H1 (cell line): Measurements from ENCODE around the gene ISCA2.

ENCODE experiments used
- CHD2 ChIP-seq: IDR thresholded peaks from 2 replicates; pipeline ENCODE4 v1.6.1; 2012; ENCODE audit warnings: low read length, improper control_type of control experiment
- KDM1A ChIP-seq: fragments of 200-600, 300-600 bp; sonication (generic); IDR thresholded peaks from 2 replicates; pipeline ENCODE4 v1.7.1; 2016; ENCODE audit warnings: mild to moderate bottlenecking, low read length, borderline replicate concordance
- POLR2AphosphoS5 ChIP-seq: IDR thresholded peaks from 2 replicates; pipeline ENCODE4 v1.6.1; 2011; ENCODE audit warnings: low read depth, low read length
- POU5F1 ChIP-seq: IDR thresholded peaks from 2 replicates; pipeline ENCODE4 v1.6.1; 2011; ENCODE audit warnings: low read depth, mild to moderate bottlenecking, low read length, moderate library complexity
- ZNF274 ChIP-seq: IDR thresholded peaks from 2 replicates; pipeline ENCODE4 v1.7.0; 2012; ENCODE audit warnings: low read length, borderline replicate concordance; ENCODE audit errors: extremely low read depth
- TF ChIP-seq, protein P1 (sequence below), 3 experiments: IDR thresholded peaks; 1 replicate in 2 of 3; 2 replicates in 1 of 3; pipeline versions ENCODE4 v1.5.1 to v1.6.1; 2011; ENCODE audit warnings: low read length in 3 of 3, mild to moderate bottlenecking in 3 of 3, inconsistent platforms in 2 of 3, low read depth in 1 of 3, moderate library complexity in 1 of 3; ENCODE audit not compliant: insufficient read depth in 1 of 3; ENCODE audit errors: control extremely low read depth in 1 of 3

GRCh38 chr14:74524812-74525135 lies 31.2 kb downstream of the ISCA2 start:
- TF ChIP-seq POU5F1 = no peak
- TF ChIP-seq KDM1A = no peak
- no peak for TF ChIP-seq POLR2AphosphoS5
- TF ChIP-seq, protein P1, sequence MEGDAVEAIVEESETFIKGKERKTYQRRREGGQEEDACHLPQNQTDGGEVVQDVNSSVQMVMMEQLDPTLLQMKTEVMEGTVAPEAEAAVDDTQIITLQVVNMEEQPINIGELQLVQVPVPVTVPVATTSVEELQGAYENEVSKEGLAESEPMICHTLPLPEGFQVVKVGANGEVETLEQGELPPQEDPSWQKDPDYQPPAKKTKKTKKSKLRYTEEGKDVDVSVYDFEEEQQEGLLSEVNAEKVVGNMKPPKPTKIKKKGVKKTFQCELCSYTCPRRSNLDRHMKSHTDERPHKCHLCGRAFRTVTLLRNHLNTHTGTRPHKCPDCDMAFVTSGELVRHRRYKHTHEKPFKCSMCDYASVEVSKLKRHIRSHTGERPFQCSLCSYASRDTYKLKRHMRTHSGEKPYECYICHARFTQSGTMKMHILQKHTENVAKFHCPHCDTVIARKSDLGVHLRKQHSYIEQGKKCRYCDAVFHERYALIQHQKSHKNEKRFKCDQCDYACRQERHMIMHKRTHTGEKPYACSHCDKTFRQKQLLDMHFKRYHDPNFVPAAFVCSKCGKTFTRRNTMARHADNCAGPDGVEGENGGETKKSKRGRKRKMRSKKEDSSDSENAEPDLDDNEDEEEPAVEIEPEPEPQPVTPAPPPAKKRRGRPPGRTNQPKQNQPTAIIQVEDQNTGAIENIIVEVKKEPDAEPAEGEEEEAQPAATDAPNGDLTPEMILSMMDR (IDR thresholded peaks at IDR 0.05; ENCODE audit: control extremely low read depth in 1 of 3, insufficient read depth in 1 of 3, low read depth in 1 of 3, low read length in 3 of 3) = no peak
- no peak for TF ChIP-seq CHD2
- no peak for TF ChIP-seq ZNF274
